ENCODE measurements around the gene CBLC. TPM values are rescaled to one million over a fixed set of nuclear protein-coding genes. Genes with fewer than 3 reads are reported as not detected.
A peak's percentile ranks its signal among the peaks of the same experiment; 100 is the strongest.
"Not testable (repeated sequence)": the region's sequence is repeated elsewhere in the genome, so short reads cannot be mapped to it uniquely, and the experiment has no call there.

The CBLC gene
- total RNA-seq, 1 experiment from 2014 or later, result 15.3 TPM

GRCh38 chr19:44765033-44765948 lies 12.4 kb upstream of the CBLC start:
- H3K4me3 ChIP-seq (ENCODE audit: insufficient read depth, low read depth, low read length), result no peak overlapping the region
- no peak for DNase-seq
- H3K27me3 ChIP-seq (ENCODE audit: control insufficient read depth, insufficient read depth, low read length), result no peaks in the 10 kb centered on the region
- H3K36me3 ChIP-seq (replicated peaks; ENCODE audit: control insufficient read depth, insufficient read depth, low read length), result no peaks in the 10 kb centered on the region

- H3K4me3 ChIP-seq (ENCODE audit: insufficient read depth, low read depth, low read length), result no peak overlapping the region
- no peaks in the 10 kb centered on the region for H3K27me3 ChIP-seq (ENCODE audit: control insufficient read depth, insufficient read depth, low read length)
- DNase-seq, result no peak
- H3K36me3 ChIP-seq (replicated peaks; ENCODE audit: control insufficient read depth, insufficient read depth, low read length), result no peaks in the 10 kb centered on the region
Observed at GRCh38 chr19:44765949-44766335, 11.7 kb upstream of the CBLC start.

DNA sequence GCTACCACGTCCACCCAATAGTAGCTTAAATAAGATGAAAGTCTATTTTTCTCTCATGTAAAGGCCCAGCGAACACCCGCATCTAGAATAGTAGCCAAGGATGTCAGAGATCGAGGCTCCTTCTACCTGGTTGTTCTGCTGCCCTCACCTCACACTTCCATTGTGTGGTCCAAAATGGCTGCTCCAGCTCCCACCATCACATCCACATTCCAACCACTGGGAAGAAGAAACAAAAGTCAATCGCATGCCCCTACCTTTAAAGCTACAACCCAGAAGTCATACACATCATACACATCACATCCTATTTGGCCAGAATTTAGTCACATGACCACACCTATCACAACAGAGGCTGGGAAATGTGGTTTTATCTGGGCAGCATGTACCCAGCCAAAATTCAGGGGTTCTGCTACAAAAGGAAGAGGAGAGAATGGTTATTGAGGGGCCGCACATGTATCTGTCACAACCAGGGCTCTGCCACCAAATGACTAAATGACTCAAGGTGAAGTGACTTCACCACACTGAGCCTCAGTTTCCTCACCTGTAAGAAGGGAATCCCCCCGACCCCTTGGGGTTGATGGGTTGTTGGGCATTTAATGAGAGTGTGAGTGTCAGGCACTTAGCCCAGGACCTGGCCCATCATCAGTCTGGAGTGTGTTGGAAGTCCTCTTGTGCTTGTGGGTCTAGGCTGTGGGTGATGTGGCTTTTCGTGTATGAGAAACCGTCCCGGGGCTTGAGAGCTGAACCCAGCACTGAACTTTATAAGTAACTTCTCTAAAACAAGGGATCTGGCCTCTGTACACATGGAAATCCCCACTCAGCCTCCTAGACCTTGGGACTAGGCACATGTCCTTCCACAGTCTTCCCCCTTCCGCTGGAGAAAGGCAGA lies 10.2 kb upstream of the CBLC start:
- no peak for DNase-seq
- H3K36me3 ChIP-seq (replicated peaks; ENCODE audit: control insufficient read depth, insufficient read depth, low read length), result no peaks in the 10 kb centered on the region
- H3K27me3 ChIP-seq (ENCODE audit: control insufficient read depth, insufficient read depth, low read length), result no peaks in the 10 kb centered on the region
- no peak overlapping the region for H3K4me3 ChIP-seq (ENCODE audit: insufficient read depth, low read depth, low read length)

- DNase-seq, result peak; percentile 99
- no peaks in the 10 kb centered on the region for H3K36me3 ChIP-seq (replicated peaks; ENCODE audit: control insufficient read depth, insufficient read depth, low read length)
Observed at GRCh38 chr19:44770550-44771257, 7.0 kb upstream of the CBLC start.

GRCh38 chr19:44772144-44772543 lies 5.5 kb upstream of the CBLC start:
- H3K36me3 ChIP-seq (replicated peaks; ENCODE audit: control insufficient read depth, insufficient read depth, low read length); H3K4me3 ChIP-seq (ENCODE audit: insufficient read depth, low read depth, low read length); DNase-seq; H3K27me3 ChIP-seq (ENCODE audit: control insufficient read depth, insufficient read depth, low read length): not testable (repeated sequence)

More at GRCh38 chr19:44770550-44771257, 7.0 kb upstream of the CBLC start:
- Histone ChIP-seq H3K4me3 (ENCODE audit: insufficient read depth, low read depth, low read length) (no peak overlapping the region), H3K27me3 (ENCODE audit: control insufficient read depth, insufficient read depth, low read length) (no peaks in the 10 kb centered on the region)

GRCh38 chr19:44772959-44773358 lies 4.7 kb upstream of the CBLC start:
- DNase-seq, result no peak
- Histone ChIP-seq H3K36me3 (replicated peaks; ENCODE audit: control insufficient read depth, insufficient read depth, low read length) (no peaks in the 10 kb centered on the region), H3K27me3 (ENCODE audit: control insufficient read depth, insufficient read depth, low read length) (no peaks in the 10 kb centered on the region), H3K4me3 (ENCODE audit: insufficient read depth, low read depth, low read length) (no peak overlapping the region)

GRCh38 chr19:44775676-44776240 lies 1.9 kb upstream of the CBLC start:
- Histone ChIP-seq H3K4me3 (ENCODE audit: insufficient read depth, low read depth, low read length) (no peak overlapping the region), H3K36me3 (replicated peaks; ENCODE audit: control insufficient read depth, insufficient read depth, low read length) (no peaks in the 10 kb centered on the region; the same call in 1 of the 2 replicates), H3K27me3 (ENCODE audit: control insufficient read depth, insufficient read depth, low read length) (no peaks in the 10 kb centered on the region)
- DNase-seq, result no peak

- no peaks in the 10 kb centered on the region for H3K27me3 ChIP-seq (ENCODE audit: control insufficient read depth, insufficient read depth, low read length)
- H3K36me3 ChIP-seq (replicated peaks; ENCODE audit: control insufficient read depth, insufficient read depth, low read length), result no peaks in the 10 kb centered on the region; the same call in 1 of the 2 replicates
- peak; percentile 53 for DNase-seq
- no peak overlapping the region for H3K4me3 ChIP-seq (ENCODE audit: insufficient read depth, low read depth, low read length)
Observed at GRCh38 chr19:44776402-44777096, 1.1 kb upstream of the CBLC start.

- Histone ChIP-seq H3K27me3 (ENCODE audit: control insufficient read depth, insufficient read depth, low read length) (no peaks in the 10 kb centered on the region), H3K36me3 (replicated peaks; ENCODE audit: control insufficient read depth, insufficient read depth, low read length) (no peaks in the 10 kb centered on the region; the same call in 1 of the 2 replicates), H3K4me3 (ENCODE audit: insufficient read depth, low read depth, low read length) (no peak overlapping the region)
- DNase-seq, result no peak
Observed at GRCh38 chr19:44779150-44779549, 1.5 kb downstream of the CBLC start.

- not testable (repeated sequence) for DNase-seq; H3K4me3 ChIP-seq (ENCODE audit: insufficient read depth, low read depth, low read length); H3K27me3 ChIP-seq (ENCODE audit: control insufficient read depth, insufficient read depth, low read length); H3K36me3 ChIP-seq (replicated peaks; ENCODE audit: control insufficient read depth, insufficient read depth, low read length)
Observed at GRCh38 chr19:44781694-44782093, 4.0 kb downstream of the CBLC start.

GRCh38 chr19:44782729-44783128 lies 5.0 kb downstream of the CBLC start:
- H3K36me3 ChIP-seq (replicated peaks; ENCODE audit: control insufficient read depth, insufficient read depth, low read length), result peaks cover 1% of the 10 kb centered on the region; the same call in 1 of the 2 replicates
- no peak overlapping the region for H3K4me3 ChIP-seq (ENCODE audit: insufficient read depth, low read depth, low read length)
- H3K27me3 ChIP-seq (ENCODE audit: control insufficient read depth, insufficient read depth, low read length), result no peaks in the 10 kb centered on the region
- DNase-seq, result no peak

DNA sequence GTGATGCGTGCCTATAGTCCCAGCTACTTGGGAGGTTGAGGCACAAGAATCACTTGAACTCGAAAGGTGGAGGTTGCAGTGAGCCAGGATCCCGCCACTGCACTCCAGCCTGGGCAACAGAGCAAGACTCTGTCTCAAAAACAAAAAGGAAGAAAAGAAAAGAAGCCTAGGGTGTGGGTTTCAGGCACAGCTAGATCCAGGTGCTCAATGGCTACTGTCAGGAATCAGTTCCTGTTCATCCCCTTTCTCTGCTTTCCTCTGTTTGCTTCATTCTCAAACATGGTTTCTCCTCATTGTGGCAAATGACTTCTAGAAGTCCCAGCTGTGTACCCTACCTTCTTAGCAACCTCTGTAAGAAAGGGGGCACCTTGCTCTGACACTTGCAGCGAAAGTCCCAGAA lies 5.9 kb downstream of the CBLC start:
- no peak for DNase-seq
- Histone ChIP-seq H3K4me3 (ENCODE audit: insufficient read depth, low read depth, low read length) (no peak overlapping the region), H3K27me3 (ENCODE audit: control insufficient read depth, insufficient read depth, low read length) (no peaks in the 10 kb centered on the region), H3K36me3 (replicated peaks; ENCODE audit: control insufficient read depth, insufficient read depth, low read length) (peaks cover 1% of the 10 kb centered on the region; the same call in 1 of the 2 replicates)

GRCh38 chr19:44785271-44785670 lies 7.6 kb downstream of the CBLC start:
- no peak overlapping the region for H3K4me3 ChIP-seq (ENCODE audit: insufficient read depth, low read depth, low read length)
- no peak for DNase-seq
- peaks cover 5% of the 10 kb centered on the region for H3K36me3 ChIP-seq (replicated peaks; ENCODE audit: control insufficient read depth, insufficient read depth, low read length)
- H3K27me3 ChIP-seq (ENCODE audit: control insufficient read depth, insufficient read depth, low read length), result no peaks in the 10 kb centered on the region
